ENCODE results near the gene NOLC1. TPM values are rescaled to one million over a fixed set of nuclear protein-coding genes. Genes with fewer than 3 reads are reported as not detected.

NOLC1 gene
- polyA plus RNA-seq, 3 donors, result 10.0 to 32.1 (median 19.3) TPM

DNA sequence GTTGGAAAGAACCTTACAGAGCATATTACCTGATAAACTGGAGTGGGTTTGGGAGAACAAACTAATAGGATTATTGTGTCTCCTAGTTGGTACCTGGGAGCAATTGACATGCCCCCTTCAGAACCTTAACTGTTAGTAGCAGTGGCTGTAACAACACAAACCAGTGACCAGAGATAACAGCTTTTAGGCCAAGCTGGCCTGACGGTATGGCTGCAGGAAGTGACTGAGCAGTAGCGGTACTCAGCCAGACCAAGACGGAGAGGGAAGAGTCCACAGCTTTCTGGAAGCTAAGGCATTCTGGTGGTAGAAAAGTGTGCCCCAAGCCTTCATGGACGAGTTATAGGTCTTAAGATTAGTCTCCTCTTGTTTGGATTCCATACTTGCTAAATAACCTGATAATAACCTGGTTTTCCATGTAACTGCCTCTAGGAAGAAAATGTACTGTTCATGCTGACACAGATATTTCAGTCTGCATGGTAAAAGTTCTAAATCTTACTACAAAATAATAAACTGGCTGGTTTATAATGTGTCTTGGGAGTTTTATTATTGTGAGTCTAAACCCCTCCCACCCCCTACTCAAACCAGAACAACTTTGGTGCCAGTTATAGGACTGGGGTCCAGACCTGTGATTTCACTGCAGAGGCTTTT is 11.3 kb downstream of the NOLC1 start:
- H3K36me3 Mint-ChIP-seq, result peaks cover 55 to 56% of the 10 kb centered on the region in 2 donors
- Histone ChIP-seq H3K27me3 (ENCODE audit: control insufficient read depth in 2 of 2, insufficient read depth in 2 of 2, low read length in 2 of 2) (no peaks in the 10 kb centered on the region), H4K20me1 (ENCODE audit: insufficient read depth, low read length) (no peaks in the 10 kb centered on the region), H2AFZ (ENCODE audit: insufficient read depth, low read depth, low read length, poor library complexity, severe bottlenecking) (no peak overlapping the region), H3K4me3 (replicated peaks in 1 of 3; ENCODE audit: low read depth in 2 of 3, low read length in 3 of 3) (no peak overlapping the region), H3K36me3 (replicated peaks in 1 of 2; ENCODE audit: control insufficient read depth in 1 of 2, insufficient read depth in 2 of 2, low read length in 2 of 2) (peaks cover 55 to 59% of the 10 kb centered on the region in 2 donors), H3K4me1 (ENCODE audit: control insufficient read depth in 1 of 2, insufficient read depth in 2 of 2, low read length in 2 of 2) (no peaks in the 10 kb centered on the region), H3K79me2 (ENCODE audit: insufficient read depth, low read length) (no peaks in the 10 kb centered on the region), H3K9me3 (replicated peaks in 1 of 2; ENCODE audit: control insufficient read depth in 1 of 2, insufficient read depth in 1 of 2, low read length in 2 of 2) (no peaks in the 10 kb centered on the region), H3K27ac (ENCODE audit: low read depth in 1 of 2, low read length in 2 of 2) (no peak overlapping the region), H3K9ac (ENCODE audit: insufficient read depth, low read length, poor library complexity, severe bottlenecking) (no peak overlapping the region), H3K4me2 (replicated peaks; ENCODE audit: extremely low read depth, low read length, poor library complexity, severe bottlenecking) (no peak overlapping the region)
- DNase-seq, result no peak
- no peak overlapping the region for H3K4me3 Mint-ChIP-seq
- 70% methylated on average over 2 of the region's 4 CpGs for WGBS (ENCODE audit: insufficient coverage)
- H3K4me1 Mint-ChIP-seq, result no peaks in the 10 kb centered on the region
- no peak overlapping the region for H3K27ac Mint-ChIP-seq
- peaks cover 0 to 3% (median 2%) of the 10 kb centered on the region in 3 donors for H3K27me3 Mint-ChIP-seq (ENCODE audit: low read depth in 3 of 3)
- intact Hi-C loops (cut with micrococcal nuclease), result loop anchor here in 1 of 2 donors (10.0 kb wide), 1 partner anchor 321 kb away; no protein-coding TSS in a partner anchor
- no peak for TF ChIP-seq CTCF (IDR thresholded peaks at IDR 0.05)
- no peaks in the 10 kb centered on the region for H3K9me3 Mint-ChIP-seq

DNA sequence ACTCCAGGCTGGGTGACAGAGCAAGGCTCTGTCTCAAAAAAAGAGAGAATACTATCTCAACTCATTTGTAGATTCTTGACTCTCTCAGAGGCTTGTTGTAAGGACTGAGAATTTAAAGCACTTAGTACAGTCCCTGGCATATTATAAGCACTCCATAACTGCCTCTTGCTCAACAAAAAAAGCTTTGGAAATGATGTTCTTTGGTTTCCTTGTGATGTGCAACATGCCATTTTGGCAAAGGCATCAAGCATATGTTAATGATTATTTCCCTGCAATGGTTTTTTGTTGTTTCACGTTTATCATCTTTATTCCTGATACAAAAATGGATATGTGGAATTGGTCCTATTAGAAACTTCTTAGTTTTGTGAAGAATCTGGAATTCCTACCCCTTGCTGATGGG is 15.7 kb downstream of the NOLC1 start:
- Histone ChIP-seq H3K79me2 (ENCODE audit: insufficient read depth, low read length) (no peaks in the 10 kb centered on the region), H3K4me1 (ENCODE audit: control insufficient read depth in 1 of 2, insufficient read depth in 2 of 2, low read length in 2 of 2) (peaks cover 9 to 10% of the 10 kb centered on the region in 2 donors), H3K9ac (ENCODE audit: insufficient read depth, low read length, poor library complexity, severe bottlenecking) (no peak overlapping the region), H4K20me1 (ENCODE audit: insufficient read depth, low read length) (no peaks in the 10 kb centered on the region), H3K4me2 (replicated peaks; ENCODE audit: extremely low read depth, low read length, poor library complexity, severe bottlenecking) (no peak overlapping the region), H3K9me3 (replicated peaks in 1 of 2; ENCODE audit: control insufficient read depth in 1 of 2, insufficient read depth in 1 of 2, low read length in 2 of 2) (no peaks in the 10 kb centered on the region), H3K4me3 (replicated peaks in 1 of 3; ENCODE audit: low read depth in 2 of 3, low read length in 3 of 3) (no peak overlapping the region), H3K27me3 (ENCODE audit: control insufficient read depth in 2 of 2, insufficient read depth in 2 of 2, low read length in 2 of 2) (no peaks in the 10 kb centered on the region), H2AFZ (ENCODE audit: insufficient read depth, low read depth, low read length, poor library complexity, severe bottlenecking) (no peak overlapping the region), H3K27ac (ENCODE audit: low read depth in 1 of 2, low read length in 2 of 2) (no peak overlapping the region), H3K36me3 (replicated peaks in 1 of 2; ENCODE audit: control insufficient read depth in 1 of 2, insufficient read depth in 2 of 2, low read length in 2 of 2) (peaks cover 11 to 15% of the 10 kb centered on the region in 2 donors)
- DNase-seq, result no peak
- intact Hi-C loops (cut with micrococcal nuclease), result loop anchor here (2.0 to 10.0 kb wide), 3 partner anchors 184 to 317 kb away; no protein-coding TSS in a partner anchor
- Mint-ChIP-seq H3K4me3 (no peak overlapping the region), H3K9me3 (no peaks in the 10 kb centered on the region), H3K27ac (no peak overlapping the region), H3K4me1 (peaks cover 9% of the 10 kb centered on the region), H3K27me3 (ENCODE audit: low read depth in 3 of 3) (peaks cover 1 to 16% (median 2%) of the 10 kb centered on the region in 3 donors), H3K36me3 (peaks cover 14% of the 10 kb centered on the region in 2 donors)
- no CpG with 5 or more reads among the region's 1 CpG for WGBS (ENCODE audit: insufficient coverage)
- TF ChIP-seq CTCF (IDR thresholded peaks at IDR 0.05), result no peak

Data from CD14-positive monocyte (primary cell).